Activated CD8-positive, alpha-beta memory T cell treated with anti-CD3 and anti-CD28 coated beads, Interleukin-2, amount 50 U/mL, for 24 hours (primary cell): ENCODE data around the gene KMT2D.

Experiments
- DNase-seq: peaks from one replicate; pipeline ENCODE4 v3.0.0-alpha.2; 2020; ENCODE audit errors: extremely low read depth

KMT2D gene

GRCh38 chr12:49051777-49052438 lies 8.7 kb downstream of the KMT2D start:
- DNase-seq, result no peak

- DNase-seq, result no peak
Measured at GRCh38 chr12:49051373-49051764, 9.2 kb downstream of the KMT2D start.

- DNase-seq, result no peak
Measured at GRCh38 chr12:49050507-49051372, 9.9 kb downstream of the KMT2D start.

GRCh38 chr12:49049566-49050224 lies 10.9 kb downstream of the KMT2D start:
- DNase-seq, result no peak

- DNase-seq, result no peak
Measured at GRCh38 chr12:49048953-49049352, 11.6 kb downstream of the KMT2D start.

GRCh38 chr12:49046129-49046895 lies 14.3 kb downstream of the KMT2D start:
- no peak for DNase-seq

GRCh38 chr12:49044660-49045059 lies 15.9 kb downstream of the KMT2D start:
- DNase-seq, result no peak

GRCh38 chr12:49043856-49044258 lies 16.7 kb downstream of the KMT2D start:
- no peak for DNase-seq

- no peak for DNase-seq
Measured at GRCh38 chr12:49043241-49043640, 17.4 kb downstream of the KMT2D start.

- DNase-seq, result no peak
Measured at GRCh38 chr12:49041881-49042484, 18.6 kb downstream of the KMT2D start.

- no peak for DNase-seq
Measured at GRCh38 chr12:49041036-49041880, 19.3 kb downstream of the KMT2D start.

- DNase-seq, result no peak
Measured at GRCh38 chr12:49040364-49040855, 20.2 kb downstream of the KMT2D start.

GRCh38 chr12:49039421-49040363 lies 20.9 kb downstream of the KMT2D start:
- no peak for DNase-seq

- no peak for DNase-seq
Measured at GRCh38 chr12:49038291-49038955, 22.2 kb downstream of the KMT2D start.

- no peak for DNase-seq
Measured at GRCh38 chr12:49037947-49038237, 22.7 kb downstream of the KMT2D start.

- DNase-seq, result no peak
Measured at GRCh38 chr12:49037111-49037946, 23.3 kb downstream of the KMT2D start.

GRCh38 chr12:49036029-49036428 lies 24.6 kb downstream of the KMT2D start:
- DNase-seq, result no peak

GRCh38 chr12:49034286-49034622 lies 26.3 kb downstream of the KMT2D start:
- DNase-seq, result no peak
